Astrocyte of the cerebellum (primary cell): ENCODE measurements around the gene RDH14.

Source experiments
- DNase-seq: peaks from one replicate; pipeline ENCODE4 v3.0.0-alpha.2; 2011; ENCODE audit warnings: low read depth
- H3K4me3 ChIP-seq: 2 replicates; pipeline ENCODE4 v1.5.1; 2011; ENCODE audit warnings: mild to moderate bottlenecking, low read depth, low read length, moderate library complexity
- in situ Hi-C: cut with HindIII; loops from 2 replicates; pipeline ENCODE4 v1.10.0; 2017; ENCODE audit warnings: low sequenced_read_pairs
- TF ChIP-seq, protein P1 (sequence below): IDR thresholded peaks from 2 replicates; pipeline ENCODE4 v1.5.1; 2012; ENCODE audit warnings: low read length, low read depth, moderate library complexity, mild to moderate bottlenecking; ENCODE audit errors: missing control alignments

RDH14 gene

GRCh38 chr2:18560031-18560796 lies at the start of gene RDH14:
TSS of gene RDH14 (minus strand) at chr2:18560653. CDS start at chr2:18560572, 81 bp downstream.
- in situ Hi-C loops: loop anchor here (5.0 kb wide), 1 partner anchor 47 kb away; no protein-coding TSS in a partner anchor
- H3K4me3 ChIP-seq: peak within 1 kb of the TSS; percentile 65
- DNase-seq: peak; percentile 76
- TF ChIP-seq, protein P1, sequence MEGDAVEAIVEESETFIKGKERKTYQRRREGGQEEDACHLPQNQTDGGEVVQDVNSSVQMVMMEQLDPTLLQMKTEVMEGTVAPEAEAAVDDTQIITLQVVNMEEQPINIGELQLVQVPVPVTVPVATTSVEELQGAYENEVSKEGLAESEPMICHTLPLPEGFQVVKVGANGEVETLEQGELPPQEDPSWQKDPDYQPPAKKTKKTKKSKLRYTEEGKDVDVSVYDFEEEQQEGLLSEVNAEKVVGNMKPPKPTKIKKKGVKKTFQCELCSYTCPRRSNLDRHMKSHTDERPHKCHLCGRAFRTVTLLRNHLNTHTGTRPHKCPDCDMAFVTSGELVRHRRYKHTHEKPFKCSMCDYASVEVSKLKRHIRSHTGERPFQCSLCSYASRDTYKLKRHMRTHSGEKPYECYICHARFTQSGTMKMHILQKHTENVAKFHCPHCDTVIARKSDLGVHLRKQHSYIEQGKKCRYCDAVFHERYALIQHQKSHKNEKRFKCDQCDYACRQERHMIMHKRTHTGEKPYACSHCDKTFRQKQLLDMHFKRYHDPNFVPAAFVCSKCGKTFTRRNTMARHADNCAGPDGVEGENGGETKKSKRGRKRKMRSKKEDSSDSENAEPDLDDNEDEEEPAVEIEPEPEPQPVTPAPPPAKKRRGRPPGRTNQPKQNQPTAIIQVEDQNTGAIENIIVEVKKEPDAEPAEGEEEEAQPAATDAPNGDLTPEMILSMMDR: no peak

DNA sequence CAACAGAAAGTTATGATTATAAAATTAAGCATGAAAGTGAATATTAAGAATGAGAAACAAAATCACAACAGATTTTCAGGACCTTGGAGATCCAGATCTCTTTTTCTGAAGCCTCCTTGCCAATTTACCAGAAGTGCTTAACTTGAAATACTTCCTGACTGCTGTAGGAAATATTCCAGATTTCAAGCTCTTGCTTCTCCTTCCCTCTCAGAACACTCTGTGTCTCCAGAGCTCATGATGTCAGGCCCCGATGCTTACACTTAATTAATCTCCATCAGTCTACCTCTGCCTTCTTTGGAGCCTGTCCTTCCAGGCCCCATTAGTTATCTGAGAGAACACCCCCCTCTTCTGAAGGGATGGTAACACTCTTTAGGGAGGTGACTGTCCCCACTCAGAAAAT lies 49.6 kb upstream of the RDH14 start:
- no peak for DNase-seq
- in situ Hi-C loops: no loop called here
- H3K4me3 ChIP-seq: no peak overlapping the region
- TF ChIP-seq, protein P1: no peak

GRCh38 chr2:18605115-18605514 lies 44.7 kb upstream of the RDH14 start:
- in situ Hi-C loops: loop anchor here (5.0 kb wide), 1 partner anchor 43 kb away; the partner anchor contains the start of gene RDH14
- no peak for DNase-seq
- TF ChIP-seq, protein P1: no peak
- no peak overlapping the region for H3K4me3 ChIP-seq

DNA sequence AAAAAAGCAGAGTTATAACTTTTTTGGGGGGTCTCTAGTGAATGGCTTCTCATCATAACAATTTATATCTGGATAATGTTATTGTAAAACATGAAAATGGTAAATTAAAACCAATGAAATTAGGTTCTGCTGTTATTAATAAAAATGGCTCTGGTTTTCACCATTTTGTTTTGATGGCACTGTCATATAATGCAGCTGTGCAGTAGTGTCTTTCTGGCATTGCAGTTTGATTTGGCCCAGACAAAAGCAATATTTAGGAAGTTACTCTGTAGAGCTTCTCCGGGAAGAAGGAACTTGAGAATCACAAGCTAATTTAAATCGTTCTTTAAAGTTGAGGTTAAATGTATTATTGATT lies 44.1 kb upstream of the RDH14 start:
- TF ChIP-seq, protein P1: no peak
- in situ Hi-C loops: no loop called here
- DNase-seq: no peak
- no peak overlapping the region for H3K4me3 ChIP-seq

DNA sequence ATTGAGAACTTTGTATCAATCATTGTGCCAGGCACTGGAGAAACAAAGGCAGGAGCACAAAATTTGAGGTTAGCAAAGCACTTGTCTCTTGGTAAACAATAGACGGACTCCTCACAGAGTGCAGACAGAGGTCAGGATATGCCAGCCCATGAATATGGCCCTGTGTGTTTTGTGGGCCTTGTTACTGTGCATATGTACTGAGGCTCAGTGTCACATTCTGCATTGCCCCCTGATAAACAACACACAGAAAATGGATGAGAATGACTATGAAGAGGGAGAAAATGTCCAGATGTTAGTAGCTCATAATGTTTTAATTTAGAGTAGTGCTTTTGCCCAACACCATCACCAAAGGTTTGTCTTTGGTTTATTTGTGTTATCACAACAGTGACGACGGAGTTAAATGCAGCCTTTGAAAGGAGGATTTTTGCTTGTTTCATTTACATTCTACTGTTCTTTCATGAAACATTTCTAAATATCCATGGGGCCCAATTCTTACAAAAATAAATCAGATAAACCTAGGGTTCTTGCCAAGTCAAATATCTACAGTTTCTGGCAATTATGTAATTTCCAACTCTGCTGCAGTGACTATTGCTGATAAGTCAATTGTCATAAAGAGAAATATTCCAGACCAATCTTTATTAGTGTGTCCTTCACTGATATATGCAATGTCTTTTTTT lies 43.5 kb upstream of the RDH14 start:
- in situ Hi-C loops: no loop called here
- TF ChIP-seq, protein P1: no peak
- H3K4me3 ChIP-seq: no peak overlapping the region
- no peak for DNase-seq

- H3K4me3 ChIP-seq: no peak overlapping the region
- TF ChIP-seq, protein P1: no peak
- no peak for DNase-seq
- in situ Hi-C loops: no loop called here
Observed at GRCh38 chr2:18602298-18602697, 41.8 kb upstream of the RDH14 start.
